NCI-H2107 treated with DMSO at 0.1 percent for 48 hours (cell line): Measurements from ENCODE around the gene CD69.
"Not testable (repeated sequence)": the region's sequence is repeated elsewhere in the genome, so short reads cannot be mapped to it uniquely, and the experiment has no call there.

ENCODE experiments used
- DNase-seq: peaks from one replicate; lab custom pipeline; 2025; ENCODE audit not compliant: unreplicated experiment; lab: John Stamatoyannopoulos, UW

Gene CD69

DNA sequence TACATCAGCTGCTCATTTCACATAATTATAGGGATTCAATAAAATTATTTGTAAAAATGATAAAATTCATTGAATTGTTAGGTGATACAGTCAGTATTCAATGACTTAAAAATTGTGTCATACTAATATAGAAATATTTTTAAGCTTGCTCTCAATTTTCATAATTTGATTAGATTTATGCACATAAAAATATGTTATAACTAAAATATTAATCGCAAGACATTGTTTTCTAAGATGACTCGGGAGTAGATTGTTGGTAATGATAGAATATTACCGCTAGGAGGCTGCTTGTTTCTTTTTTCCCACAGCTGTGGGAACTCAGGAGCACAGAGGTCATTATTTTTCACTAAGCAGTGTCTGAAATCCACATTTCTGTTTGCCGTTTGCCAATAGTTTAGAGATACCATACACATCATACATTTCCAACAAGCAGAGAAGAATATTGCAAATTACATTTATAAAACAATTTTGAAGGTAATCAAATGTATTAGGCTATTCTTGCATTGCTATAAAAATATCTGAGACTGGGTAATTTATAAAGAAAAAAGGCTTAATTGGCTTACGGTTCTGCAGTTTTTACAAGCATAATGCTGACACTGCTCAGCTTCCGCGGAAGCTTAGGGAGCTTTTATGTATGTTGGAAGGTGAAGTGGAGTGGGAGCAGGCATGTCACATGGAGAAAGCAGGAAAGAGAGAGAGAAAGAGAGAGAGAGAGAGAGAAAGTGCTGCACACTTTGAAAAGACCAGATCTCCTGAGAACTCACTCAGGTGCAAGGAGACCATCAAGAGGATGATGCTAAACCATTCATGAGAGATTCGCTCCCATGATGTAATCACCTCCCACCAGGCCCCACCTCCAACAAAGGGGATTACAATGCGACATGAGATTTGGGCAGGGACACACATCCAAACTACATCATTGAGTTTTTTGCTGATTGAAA lies 9.2 kb downstream of the CD69 start:
- peak; percentile 16 for DNase-seq

DNA sequence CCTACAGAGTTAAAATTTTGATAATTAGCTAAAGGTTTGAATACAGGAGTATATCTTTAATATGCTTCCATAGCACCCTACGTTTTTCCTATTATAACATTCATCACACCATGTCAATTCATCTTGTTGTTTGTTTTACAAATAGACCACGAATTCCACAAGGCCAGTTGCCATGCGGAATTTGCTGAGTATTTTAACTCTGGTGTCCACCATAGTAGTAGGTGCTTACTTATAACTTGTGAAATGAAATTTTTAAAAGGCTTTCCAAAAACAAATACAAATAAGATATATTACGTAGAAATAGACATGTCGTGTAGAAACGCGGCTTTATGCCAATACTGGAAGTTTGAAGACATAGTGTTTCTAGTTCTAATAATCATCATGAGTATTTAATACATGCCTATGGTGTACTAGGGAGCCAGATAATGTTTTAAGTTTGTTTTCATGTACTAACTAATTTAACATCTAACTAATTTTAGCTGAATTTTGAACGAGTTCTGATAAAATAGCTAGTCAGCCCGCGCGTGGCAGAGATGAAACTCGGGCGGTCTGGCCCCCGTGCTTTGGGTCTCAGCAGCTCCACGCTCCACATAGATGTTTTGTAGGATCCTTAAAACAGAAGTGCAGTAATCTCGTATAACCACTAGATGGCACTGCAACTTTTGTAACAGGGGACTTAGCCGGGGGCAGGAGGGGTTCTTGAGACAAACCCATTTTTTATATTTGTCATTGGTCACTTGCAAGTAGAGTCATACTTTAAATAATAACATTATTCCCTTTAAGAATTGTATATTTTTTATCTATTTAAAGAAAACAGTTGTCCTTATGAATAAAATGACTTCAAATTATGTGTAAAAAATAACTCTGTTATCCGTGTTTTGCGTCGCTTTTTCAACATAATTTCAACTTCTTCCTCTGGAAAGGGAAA lies 10.2 kb downstream of the CD69 start:
- DNase-seq: peak; percentile 80

DNA sequence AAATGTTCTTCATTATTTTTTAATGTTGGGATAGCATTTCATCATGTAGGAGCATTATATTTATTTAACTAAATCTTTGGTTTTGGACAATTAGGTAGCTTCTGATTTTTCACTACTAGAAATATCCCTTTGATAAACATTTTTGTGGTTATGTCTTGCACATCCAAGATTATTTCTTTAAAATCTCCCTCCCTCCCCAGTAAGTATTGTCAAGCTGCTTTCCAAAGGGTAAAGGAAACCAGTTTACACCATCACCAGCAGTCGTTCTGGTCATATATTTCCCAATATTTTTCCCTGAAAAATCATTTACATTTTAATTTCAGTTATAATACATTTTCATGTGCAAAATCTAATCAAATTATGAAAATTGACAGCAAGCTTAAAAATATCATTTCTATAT lies 11.1 kb downstream of the CD69 start:
- no peak for DNase-seq

DNA sequence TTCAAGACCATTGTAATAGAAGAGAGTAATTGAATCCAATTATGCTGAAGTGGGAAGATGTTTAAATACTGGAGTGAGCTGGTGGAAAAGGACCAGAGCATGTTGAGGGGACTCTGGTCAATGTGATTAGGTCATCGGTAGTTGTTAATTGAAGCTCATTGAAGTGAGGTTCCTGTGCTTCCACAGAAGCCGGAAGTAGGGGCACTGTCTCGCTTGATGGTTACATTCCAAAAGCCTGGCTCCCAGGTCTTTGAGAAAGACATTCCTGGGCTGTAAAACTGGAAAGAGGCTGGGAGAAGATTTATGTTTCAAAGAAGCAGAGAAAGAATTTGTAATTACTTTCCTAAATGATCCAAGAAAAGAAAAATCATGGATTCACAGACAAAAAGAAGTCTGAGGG lies 15.5 kb downstream of the CD69 start:
- DNase-seq: no peak

DNA sequence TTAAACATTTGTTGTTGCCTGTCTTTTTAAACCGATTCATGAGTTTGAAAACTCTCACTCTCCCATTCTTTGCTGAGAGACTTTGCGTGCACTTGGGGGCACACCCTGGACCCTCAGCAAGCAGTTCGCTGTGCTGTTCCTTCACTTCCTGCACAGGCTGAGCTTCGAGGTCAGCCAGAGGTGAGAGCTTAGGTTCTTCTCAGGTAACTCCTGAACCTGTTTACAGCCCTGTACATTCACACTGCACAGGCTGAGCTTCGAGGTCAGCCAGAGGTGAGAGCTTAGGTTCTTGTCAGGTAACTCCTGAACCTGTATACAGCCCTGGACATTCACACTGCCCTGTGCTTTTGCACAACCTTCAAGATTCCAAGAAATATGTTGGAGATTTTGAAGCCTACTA lies 18.0 kb downstream of the CD69 start:
- DNase-seq: no peak

DNA sequence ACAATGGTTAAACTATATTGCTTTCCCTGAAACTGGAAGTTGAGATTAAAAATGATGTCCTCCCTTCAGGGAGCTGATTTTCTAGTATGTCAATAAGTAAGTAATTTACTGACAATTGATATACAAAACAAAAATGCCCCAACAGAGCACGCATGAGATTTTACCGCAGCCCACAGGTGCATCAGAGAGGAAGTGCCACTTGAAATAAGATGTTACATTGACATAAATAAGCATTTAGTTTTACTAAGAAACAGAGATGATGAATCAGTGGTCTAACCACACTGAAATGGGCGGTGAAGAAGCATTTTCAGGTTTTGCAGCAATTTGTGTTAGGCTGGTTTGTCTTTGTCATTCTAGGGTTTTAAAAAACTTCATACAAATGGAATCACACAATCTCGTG lies 19.0 kb downstream of the CD69 start:
- no peak for DNase-seq

DNA sequence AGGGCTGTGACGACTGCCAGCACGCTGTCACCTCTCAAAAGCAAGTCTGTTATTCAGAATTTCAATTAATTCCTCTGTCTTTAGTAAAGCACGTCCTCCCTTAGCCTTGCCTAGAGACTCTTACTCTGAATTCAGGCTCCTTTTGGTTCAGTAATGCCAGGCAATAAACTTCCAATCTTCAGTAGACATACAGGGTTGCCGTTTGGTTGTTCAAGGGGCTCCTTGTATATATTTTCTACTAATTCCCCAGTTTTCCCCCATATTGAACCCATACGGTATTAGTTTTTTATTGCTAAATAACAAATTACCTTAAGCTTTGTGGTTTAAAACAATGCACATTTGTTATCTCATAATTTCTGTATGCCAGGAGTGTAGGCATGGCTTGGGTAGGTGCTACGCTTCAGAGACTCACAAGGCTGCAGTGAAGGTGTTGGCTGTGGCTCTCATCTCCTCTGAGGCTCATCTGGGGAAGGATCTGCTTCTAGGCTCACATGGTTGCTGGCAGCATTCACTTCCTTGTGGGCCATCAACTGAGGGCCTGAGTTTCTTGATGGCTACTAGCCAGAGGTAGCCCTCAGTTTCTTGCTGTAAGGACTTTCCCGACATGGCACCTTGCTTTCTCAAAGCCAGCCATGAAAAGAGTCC lies 20.5 kb downstream of the CD69 start:
- DNase-seq: no peak

DNA sequence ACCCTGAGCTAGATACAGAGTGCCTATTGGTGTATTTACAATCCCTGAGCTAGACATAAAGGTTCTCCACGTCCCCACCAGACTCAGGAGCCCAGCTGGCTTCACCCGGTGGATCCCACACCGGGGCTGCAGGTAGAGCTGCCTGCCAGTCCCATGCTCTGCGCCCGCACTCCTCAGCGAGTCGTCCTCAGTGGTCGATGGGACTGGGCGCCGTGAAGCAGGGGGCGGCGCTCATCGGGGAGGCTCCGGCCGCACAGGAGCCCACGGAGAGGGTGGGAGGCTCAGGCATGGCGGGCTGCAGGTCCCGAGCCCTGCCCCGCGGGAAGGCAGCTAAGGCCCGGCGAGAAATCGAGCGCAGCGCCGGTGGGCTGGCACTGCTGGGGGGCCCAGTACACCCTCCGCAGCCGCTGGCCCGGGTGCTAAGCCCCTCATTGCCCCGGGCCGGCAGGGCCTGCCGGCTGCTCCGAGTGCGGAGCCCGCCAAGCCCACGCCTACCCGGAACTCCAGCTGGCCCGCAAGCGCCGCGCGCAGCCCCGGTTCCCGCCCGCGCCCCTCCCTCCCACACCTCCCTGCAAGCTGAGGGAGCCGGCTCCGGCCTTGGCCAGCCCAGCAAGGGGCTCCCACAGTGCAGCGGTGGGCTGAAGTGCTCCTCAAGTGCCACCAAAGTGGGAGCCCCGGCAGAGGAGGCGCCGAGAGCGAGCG lies 21.1 kb downstream of the CD69 start:
- DNase-seq: not testable (repeated sequence)

DNA sequence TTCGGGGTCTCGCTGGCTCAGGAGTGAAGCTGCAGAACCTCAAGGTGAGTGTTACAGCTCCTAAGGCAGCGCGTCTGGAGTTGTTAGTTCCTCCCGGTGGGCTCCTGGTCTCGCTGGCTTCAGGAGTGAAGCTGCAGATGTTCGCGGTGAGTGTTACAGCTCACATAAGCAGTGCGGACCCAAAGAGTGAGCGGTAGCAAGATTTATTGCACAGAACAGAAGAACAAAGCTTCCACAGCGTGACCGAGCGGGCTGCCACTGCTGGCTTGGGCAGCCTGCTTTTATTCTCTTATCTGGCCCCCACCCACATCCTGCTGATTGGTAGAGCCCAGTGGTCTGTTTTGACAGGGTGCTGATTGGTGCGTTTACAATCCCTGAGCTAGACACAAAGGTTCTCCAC lies 21.8 kb downstream of the CD69 start:
- not testable (repeated sequence) for DNase-seq

DNA sequence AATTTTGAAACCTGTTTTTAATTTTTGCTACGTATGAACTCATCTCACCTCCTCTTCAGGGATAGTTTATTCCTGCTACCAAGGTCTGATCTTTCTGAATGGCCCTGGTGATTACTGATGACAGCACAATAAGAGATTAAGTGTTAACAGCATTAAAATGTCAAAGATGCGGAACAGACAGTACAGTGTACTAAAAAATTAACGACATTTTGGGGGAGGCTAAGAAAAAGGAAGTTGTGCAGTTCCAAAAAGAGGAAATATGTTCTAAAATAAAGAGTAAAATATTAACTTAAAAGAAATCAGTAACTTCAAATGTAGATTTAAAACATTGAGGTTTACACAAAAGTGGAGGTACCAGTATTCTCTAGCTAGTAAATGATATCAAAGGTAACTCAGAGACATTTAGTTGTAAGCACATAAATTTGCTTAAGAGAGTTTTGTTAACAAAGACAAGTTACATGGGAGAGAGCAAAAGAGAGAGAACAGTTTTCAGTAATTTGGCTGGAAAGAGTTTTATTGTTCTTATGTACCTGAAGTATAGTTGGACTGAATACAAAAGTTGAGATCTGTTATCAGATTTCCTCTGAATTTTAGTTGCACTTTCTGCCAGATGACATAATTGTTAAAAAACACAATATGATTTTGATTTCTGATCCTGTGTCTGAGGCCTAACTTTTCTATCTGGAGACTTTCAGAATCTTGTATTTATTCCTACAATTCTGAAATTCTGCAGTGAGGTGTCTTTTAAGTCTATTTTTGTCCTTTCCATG lies 23.6 kb downstream of the CD69 start:
- DNase-seq: no peak

DNA sequence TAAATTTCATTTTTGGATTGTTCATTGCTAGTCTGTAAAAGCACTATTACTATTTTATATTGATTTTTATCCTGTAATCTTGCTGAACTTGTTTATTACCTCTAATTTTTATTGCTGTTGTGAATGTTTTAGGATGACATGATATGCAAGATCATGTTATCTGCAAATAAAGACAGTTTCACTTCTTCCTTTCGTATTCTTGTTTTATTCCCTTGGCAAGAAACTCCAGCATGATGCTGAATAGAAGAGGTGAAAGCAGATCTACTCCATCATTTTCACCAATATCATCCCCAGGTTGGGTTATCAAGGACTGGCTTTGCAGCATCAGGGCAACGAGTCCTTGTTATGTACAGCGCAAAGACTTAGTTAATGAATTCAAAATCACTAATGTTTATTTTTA lies 25.1 kb downstream of the CD69 start:
- DNase-seq: no peak

DNA sequence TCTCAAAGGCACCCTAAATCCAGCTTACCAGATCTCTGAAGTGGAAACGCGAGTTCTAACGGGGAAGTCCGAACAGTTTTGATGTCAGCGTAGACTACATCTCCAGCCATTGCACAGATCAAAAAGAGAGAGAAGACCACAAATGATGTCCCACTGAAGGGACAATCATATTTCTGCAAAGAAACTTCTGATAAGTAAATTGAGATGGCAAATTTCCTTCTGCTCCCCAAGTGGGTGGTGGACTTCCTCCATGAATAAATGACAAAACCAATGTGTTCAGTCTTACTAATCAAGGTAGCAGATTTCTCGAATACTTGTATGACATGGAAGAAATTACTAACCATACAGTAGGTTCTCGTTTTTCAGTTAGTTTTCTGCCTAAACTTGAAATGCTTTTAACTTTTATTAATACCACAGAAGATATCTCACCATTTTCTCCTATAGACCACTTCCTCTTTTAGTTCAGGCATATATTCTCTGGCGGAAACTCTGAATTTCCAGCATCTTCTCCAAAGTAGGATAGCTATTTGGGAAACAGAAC lies 27.7 kb downstream of the CD69 start, which contains the start of gene CLECL1:
Gene CLECL1, minus strand, starts transcription at position 177 of the 541 bp plus-strand sequence.
- DNase-seq: no peak

DNA sequence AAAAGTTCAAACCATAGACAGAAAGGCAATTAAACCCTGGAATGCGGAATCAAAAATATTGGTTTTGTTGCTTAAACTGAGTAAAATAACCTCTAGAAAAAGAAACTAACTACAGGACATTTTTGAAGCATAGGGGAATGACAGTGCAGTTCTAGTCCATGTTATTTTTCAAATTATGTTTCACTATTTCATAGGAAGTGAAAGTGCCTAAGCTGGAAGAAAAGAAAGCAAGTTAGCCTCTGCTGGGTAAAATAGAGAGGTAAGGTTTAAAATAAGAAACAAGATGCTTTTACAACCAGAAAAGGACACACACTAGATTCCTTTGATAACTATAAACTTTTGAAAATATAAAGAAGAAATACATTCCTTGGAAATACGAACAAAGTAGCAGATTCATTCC lies 28.9 kb downstream of the CD69 start:
- no peak for DNase-seq

DNA sequence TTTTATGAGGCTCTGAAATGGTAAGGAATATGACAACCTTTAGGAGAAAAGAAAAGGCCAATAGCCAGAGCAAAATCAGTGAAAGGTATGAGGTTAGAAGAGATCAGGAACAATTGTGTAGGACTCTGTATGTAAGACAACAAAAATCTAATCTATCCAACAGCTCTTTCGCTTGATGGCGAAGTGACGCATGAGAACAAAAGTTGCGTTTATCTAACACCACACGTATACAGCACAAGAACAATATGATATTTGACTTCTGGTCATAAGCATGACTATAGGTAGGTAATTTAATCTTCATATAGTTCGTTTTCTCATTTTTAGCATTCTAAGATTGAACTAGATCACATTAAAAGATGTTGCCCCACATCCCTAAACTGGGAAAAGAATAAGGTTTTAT lies 29.3 kb downstream of the CD69 start:
- no peak for DNase-seq

DNA sequence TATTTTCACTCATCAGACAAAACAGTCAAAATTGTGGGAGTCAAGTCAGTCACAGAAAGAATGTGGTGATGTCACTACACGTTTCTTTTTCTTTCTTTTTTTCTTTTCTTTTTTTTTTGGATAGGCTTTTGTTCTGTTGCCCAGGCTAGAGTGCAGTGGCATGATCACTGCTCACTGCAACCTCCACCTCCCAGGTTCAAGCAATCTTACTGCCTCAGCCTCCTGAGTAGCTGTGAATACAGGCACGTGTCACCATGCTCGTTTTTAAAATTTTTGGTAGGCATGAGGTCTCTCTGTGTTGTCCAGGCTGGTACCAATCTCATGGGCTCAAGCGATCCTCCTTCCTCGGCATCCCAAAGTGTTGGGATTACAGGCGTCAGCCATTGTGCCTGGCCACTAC lies 30.1 kb downstream of the CD69 start:
- DNase-seq: no peak

DNA sequence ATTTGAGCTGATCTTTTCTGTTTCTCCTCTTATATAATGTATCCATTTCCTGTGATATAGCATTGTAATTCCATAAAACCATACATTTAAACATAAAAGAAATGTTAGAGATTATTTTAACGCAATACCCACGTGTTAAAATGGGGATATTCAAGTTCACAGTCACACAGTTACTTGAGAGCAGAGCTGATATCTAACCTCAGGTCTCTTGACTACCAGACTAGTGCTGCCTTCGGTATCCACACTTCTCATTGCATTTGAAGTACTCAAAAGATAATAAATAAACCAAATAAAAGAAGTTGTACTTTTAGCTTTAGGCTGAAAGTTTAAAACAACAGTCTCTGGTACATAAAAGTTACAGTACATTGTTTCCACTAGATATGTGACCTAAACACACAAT lies 30.7 kb downstream of the CD69 start:
- no peak for DNase-seq

DNA sequence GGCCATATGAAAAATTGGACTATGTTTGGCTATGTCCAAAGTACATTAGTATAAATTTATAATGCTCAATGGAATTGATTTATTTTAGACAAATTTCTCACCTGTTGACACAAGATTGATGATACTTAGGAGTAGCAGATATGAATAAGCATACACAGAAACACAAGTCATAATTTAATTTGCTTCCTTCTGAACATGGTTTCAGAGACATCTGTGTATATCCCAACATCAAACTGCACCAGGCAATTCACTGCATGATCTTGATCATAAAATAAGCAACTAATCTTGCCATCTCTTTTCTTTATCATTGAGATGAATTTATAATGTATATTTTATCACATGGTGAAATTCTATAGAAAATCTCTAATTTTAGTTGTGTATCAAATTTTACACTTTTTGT lies 31.6 kb downstream of the CD69 start:
- DNase-seq: no peak

DNA sequence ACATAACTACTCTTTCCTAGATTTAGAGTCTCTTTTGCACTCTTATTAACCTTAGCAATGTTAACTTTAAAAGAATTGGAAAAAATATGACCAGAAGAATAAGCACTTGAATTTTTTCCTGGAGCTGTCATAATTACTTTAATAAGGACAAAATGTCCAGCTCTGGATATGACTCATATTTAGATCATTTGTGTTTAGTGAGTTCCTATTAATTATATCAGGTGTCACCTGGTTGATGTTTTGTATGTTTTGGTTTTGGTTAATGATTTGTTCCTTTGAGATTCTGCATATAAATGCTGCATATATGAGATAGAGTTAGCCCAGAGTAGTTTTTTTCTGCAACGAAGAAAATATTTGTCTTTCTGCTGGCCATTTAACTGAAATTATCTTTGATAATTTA lies 32.9 kb downstream of the CD69 start:
- no peak for DNase-seq

DNA sequence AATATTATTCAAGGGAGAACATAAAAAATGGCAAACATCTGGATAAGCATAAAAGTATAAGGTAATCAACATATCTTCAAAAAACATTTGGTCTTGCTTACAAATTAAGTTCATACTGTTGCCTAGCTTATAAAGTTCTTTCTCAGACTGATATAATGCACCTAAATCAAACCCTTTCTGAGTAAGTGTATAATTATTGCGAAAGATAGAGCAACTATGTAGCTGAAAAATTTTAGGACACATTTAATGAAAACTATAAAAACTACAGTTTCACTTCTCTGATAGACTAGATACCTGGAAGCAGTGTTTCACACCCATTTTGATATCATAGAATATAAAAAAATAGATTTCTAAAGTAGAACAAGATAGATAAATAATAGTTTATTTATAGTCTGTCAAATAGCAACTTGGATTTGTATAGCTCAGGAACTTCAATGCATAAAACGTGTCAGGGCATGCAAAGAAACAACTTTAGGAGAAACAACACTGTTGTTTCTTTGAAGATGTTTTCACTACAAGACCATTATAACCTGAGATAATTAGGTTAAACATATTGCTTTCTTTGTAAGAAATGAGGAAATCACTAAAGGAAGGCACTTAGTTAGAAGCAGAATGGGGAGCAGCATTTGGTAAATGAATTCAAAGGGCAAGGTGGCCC lies 35.4 kb downstream of the CD69 start:
- DNase-seq: no peak
